Mesendoderm (in vitro differentiated cells): Measurements from ENCODE around the gene TAAR5. TPM values are rescaled to one million over a fixed set of nuclear protein-coding genes. Genes with fewer than 3 reads are reported as not detected.
"Not testable (repeated sequence)": the region's sequence is repeated elsewhere in the genome, so short reads cannot be mapped to it uniquely, and the experiment has no call there.

Experiments used
- DNase-seq: peaks from one replicate; pipeline ENCODE4 v3.0.0; 2013
- H2AK5ac ChIP-seq: 2 replicates; pipeline ENCODE4 v1.6.1; 2013; ENCODE audit warnings: low read length, inconsistent platforms
- H2BK120ac ChIP-seq: 2 replicates; pipeline ENCODE4 v1.6.1; 2013; ENCODE audit warnings: low read depth, mild to moderate bottlenecking, low read length, moderate library complexity, mixed read lengths
- H2BK15ac ChIP-seq: replicated peaks from 2 replicates; pipeline ENCODE4 v1.6.1; 2013; ENCODE audit warnings: low read depth, mild to moderate bottlenecking, moderate library complexity
- H2BK5ac ChIP-seq: 2 replicates; pipeline ENCODE4 v1.6.1; 2013; ENCODE audit warnings: low read length, inconsistent platforms
- H3K18ac ChIP-seq: 2 replicates; pipeline ENCODE4 v1.6.1; 2013; ENCODE audit warnings: mild to moderate bottlenecking, low read length, mixed read lengths
- H3K23ac ChIP-seq: one replicate; pipeline ENCODE4 v1.6.1; 2013; ENCODE audit warnings: low read length
- H3K27ac ChIP-seq: 2 replicates; pipeline ENCODE4 v1.5.1; 2013; ENCODE audit warnings: low read depth, mild to moderate bottlenecking, inconsistent platforms, low read length, moderate library complexity
- H3K27me3 ChIP-seq: 2 replicates; pipeline ENCODE4 v1.6.1; 2013; ENCODE audit warnings: low read length, control low read depth, mild to moderate bottlenecking, inconsistent platforms; ENCODE audit not compliant: insufficient read depth, poor library complexity
- H3K36me3 ChIP-seq: 2 replicates; pipeline ENCODE4 v1.6.1; 2013; ENCODE audit warnings: low read length, inconsistent platforms; ENCODE audit not compliant: control insufficient read depth, insufficient read depth
- H3K4ac ChIP-seq: one replicate; pipeline ENCODE4 v1.6.1; 2013; ENCODE audit warnings: low read depth, mild to moderate bottlenecking, low read length, moderate library complexity
- H3K4me1 ChIP-seq: 2 replicates; pipeline ENCODE4 v1.6.1; 2013; ENCODE audit warnings: low read depth, low read length, inconsistent platforms; ENCODE audit not compliant: control insufficient read depth
- H3K4me2 ChIP-seq: 2 replicates; pipeline ENCODE4 v1.6.1; 2013; ENCODE audit warnings: low read length
- H3K4me3 ChIP-seq: 2 replicates; pipeline ENCODE4 v1.5.1; 2013; ENCODE audit warnings: mild to moderate bottlenecking, low read length
- H3K56ac ChIP-seq: one replicate; pipeline ENCODE4 v1.6.1; 2013; ENCODE audit warnings: low read length
- H3K79me1 ChIP-seq: 2 replicates; pipeline ENCODE4 v1.6.1; 2013; ENCODE audit warnings: low read length, inconsistent platforms
- H3K79me2 ChIP-seq: 2 replicates; pipeline ENCODE4 v1.6.1; 2013; ENCODE audit warnings: mild to moderate bottlenecking, low read length; ENCODE audit not compliant: control insufficient read depth, insufficient read depth
- H3K9ac ChIP-seq: 2 replicates; pipeline ENCODE4 v1.6.1; 2013; ENCODE audit warnings: low read length, inconsistent platforms
- H4K5ac ChIP-seq: one replicate; pipeline ENCODE4 v1.6.1; 2013; ENCODE audit warnings: low read length
- H4K8ac ChIP-seq: one replicate; pipeline ENCODE4 v1.6.1; 2013; ENCODE audit warnings: low read depth, mild to moderate bottlenecking, control low read depth, low read length, moderate library complexity
- WGBS: extraction: QIAGEN DNeasy Blood & Tissue Kit; methylation state at CpG from one replicate; pipeline ENCODE4 v1.1.7; 2013; ENCODE audit warnings: low lambda C conversion rate, missing lambda C conversion rate; ENCODE audit not compliant: insufficient coverage; ENCODE audit errors: extremely low coverage; 5-methylcytosine and 5-hydroxymethylcytosine counted together
- polyA plus RNA-seq, 2 experiments: library from polyadenylated mRNA; stranded (reverse); fragments of 200-250 nt; gene quantifications; one replicate each; pipeline ENCODE4 v1.2.3, GENCODE V29; 2013

The TAAR5 gene, protein sequence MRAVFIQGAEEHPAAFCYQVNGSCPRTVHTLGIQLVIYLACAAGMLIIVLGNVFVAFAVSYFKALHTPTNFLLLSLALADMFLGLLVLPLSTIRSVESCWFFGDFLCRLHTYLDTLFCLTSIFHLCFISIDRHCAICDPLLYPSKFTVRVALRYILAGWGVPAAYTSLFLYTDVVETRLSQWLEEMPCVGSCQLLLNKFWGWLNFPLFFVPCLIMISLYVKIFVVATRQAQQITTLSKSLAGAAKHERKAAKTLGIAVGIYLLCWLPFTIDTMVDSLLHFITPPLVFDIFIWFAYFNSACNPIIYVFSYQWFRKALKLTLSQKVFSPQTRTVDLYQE
- not detected for polyA plus RNA-seq (2013, experiment 1 of 2)
- polyA plus RNA-seq (2013, experiment 2 of 2), result not detected

DNA sequence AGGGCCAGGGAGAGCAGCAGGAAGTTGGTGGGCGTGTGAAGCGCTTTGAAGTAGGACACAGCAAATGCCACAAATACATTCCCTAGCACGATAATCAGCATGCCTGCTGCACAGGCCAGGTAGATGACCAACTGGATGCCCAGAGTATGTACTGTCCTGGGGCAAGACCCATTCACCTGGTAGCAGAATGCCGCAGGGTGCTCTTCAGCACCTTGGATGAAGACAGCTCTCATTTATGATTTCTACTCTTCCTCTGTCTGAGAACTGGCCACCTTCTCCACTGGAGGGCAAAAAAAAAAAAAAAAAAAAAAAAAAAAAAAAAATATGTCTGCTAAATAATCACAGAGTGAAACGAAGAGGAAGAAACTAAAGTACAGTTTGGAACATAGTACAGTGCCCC is at the start of gene TAAR5:
TSS of gene TAAR5 (minus strand) at position 288 of the 400 bp plus-strand sequence. CDS start at position 233, 55 bp downstream.
- no peak within 1 kb of the TSS for H3K56ac ChIP-seq

DNA sequence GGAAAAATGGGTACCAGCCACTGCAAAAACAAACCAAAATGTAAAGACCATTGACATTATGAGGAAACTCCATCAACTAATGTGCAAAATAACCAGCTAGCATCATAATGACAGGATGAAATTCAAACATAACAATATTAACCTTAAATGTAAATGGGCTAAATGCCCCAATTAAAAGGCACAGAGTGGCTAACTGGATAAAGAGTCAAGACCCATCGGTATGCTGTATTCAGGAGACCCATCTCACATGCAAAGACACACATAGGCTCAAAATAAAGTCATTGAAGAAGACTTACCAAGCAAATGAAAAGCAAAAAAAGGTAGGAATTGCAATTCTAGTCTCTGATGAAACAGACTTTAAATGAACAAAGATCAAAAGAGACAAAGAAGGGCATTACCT is 47.6 kb upstream of the TAAR5 start:
- no CpG with 5 or more reads among the region's 1 CpG for WGBS

More for the DNA sequence above, at the start of gene TAAR5:
- H2BK15ac ChIP-seq, result no peak within 1 kb of the TSS
- no peak within 1 kb of the TSS for H3K4me2 ChIP-seq
- DNase-seq, result no peak
- H3K4ac ChIP-seq, result no peak within 1 kb of the TSS
- H2BK5ac ChIP-seq, result no peak within 1 kb of the TSS
- H4K5ac ChIP-seq, result no peak within 1 kb of the TSS
- H3K4me1 ChIP-seq, result no peaks in the 10 kb centered on the region
- no peak within 1 kb of the TSS for H3K18ac ChIP-seq
- H4K8ac ChIP-seq, result no peak within 1 kb of the TSS
- no peak within 1 kb of the TSS for H3K23ac ChIP-seq
- H3K4me3 ChIP-seq, result no peak within 1 kb of the TSS
- H2AK5ac ChIP-seq, result no peak within 1 kb of the TSS
- H3K79me2 ChIP-seq, result no peaks in the 10 kb centered on the region
- no peak within 1 kb of the TSS for H3K27ac ChIP-seq
- no peaks in the 10 kb centered on the region for H3K27me3 ChIP-seq
- H3K36me3 ChIP-seq, result no peaks in the 10 kb centered on the region
- H3K79me1 ChIP-seq, result no peaks in the 10 kb centered on the region
- H2BK120ac ChIP-seq, result no peak within 1 kb of the TSS
- WGBS, result no CpG with 5 or more reads among the region's 5 CpGs
- no peak within 1 kb of the TSS for H3K9ac ChIP-seq

GRCh38 chr6:132635906-132636305 is 46.4 kb upstream of the TAAR5 start:
- not testable (repeated sequence) for H3K27ac ChIP-seq, H3K27me3 ChIP-seq, DNase-seq, H3K4me2 ChIP-seq, H4K5ac ChIP-seq, H3K79me1 ChIP-seq, H3K18ac ChIP-seq, H2AK5ac ChIP-seq, H2BK5ac ChIP-seq, H3K4me3 ChIP-seq, H3K56ac ChIP-seq, H3K23ac ChIP-seq, H2BK120ac ChIP-seq, H3K79me2 ChIP-seq, H3K4me1 ChIP-seq, H3K36me3 ChIP-seq, H2BK15ac ChIP-seq, H4K8ac ChIP-seq, H3K9ac ChIP-seq, H3K4ac ChIP-seq
- no CpG with 5 or more reads among the region's 3 CpGs for WGBS

More for the DNA sequence above, 47.6 kb upstream of the TAAR5 start:
- not testable (repeated sequence) for H2BK120ac ChIP-seq, H2BK15ac ChIP-seq, H3K4ac ChIP-seq, H3K4me3 ChIP-seq, H2AK5ac ChIP-seq, H3K9ac ChIP-seq, H3K4me2 ChIP-seq, H3K23ac ChIP-seq, H3K18ac ChIP-seq, H3K4me1 ChIP-seq, H3K79me2 ChIP-seq, H3K27ac ChIP-seq, H2BK5ac ChIP-seq, H4K8ac ChIP-seq, H3K27me3 ChIP-seq, H3K79me1 ChIP-seq, H3K56ac ChIP-seq, H3K36me3 ChIP-seq, H4K5ac ChIP-seq, DNase-seq

DNA sequence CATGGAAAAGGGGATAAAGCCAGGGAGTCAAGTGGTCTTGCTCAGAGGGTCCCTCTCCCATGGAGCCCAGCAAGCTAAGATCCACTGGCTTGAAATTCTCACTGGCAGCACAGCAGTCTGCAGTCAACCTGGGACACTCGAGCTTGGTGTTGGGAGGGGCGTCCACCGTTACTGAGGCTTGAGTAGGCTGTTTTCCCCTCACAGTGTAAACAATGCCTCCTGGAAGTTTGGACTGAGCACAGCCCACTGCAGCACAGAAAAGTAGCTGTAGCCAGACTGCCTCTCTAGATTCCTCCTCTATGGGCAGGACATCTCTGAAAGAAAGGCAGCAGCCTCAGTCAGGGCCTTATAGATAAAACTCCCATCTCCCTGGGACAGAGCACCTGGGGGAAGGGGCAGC is 45.7 kb upstream of the TAAR5 start:
- H3K4me1 ChIP-seq, H3K23ac ChIP-seq, H4K8ac ChIP-seq, H4K5ac ChIP-seq, H3K79me2 ChIP-seq, H3K79me1 ChIP-seq, H3K4me2 ChIP-seq, H3K27me3 ChIP-seq, H3K56ac ChIP-seq, DNase-seq, H2BK15ac ChIP-seq, H3K4me3 ChIP-seq, H3K9ac ChIP-seq, H3K18ac ChIP-seq, H2BK5ac ChIP-seq, H3K36me3 ChIP-seq, H3K27ac ChIP-seq, H3K4ac ChIP-seq, H2AK5ac ChIP-seq, H2BK120ac ChIP-seq: not testable (repeated sequence)
- no CpG with 5 or more reads among the region's 3 CpGs for WGBS

GRCh38 chr6:132634796-132635195 is 45.3 kb upstream of the TAAR5 start:
- Histone ChIP-seq H3K4me3 (no peak overlapping the region), H3K23ac (no peak overlapping the region), H2BK15ac (no peak overlapping the region), H3K18ac (no peak overlapping the region), H3K56ac (no peak overlapping the region), H2AK5ac (no peak overlapping the region), H4K8ac (no peak overlapping the region), H3K4ac (no peak overlapping the region), H3K4me1 (no peaks in the 10 kb centered on the region), H3K79me1 (no peaks in the 10 kb centered on the region), H3K27ac (no peak overlapping the region), H2BK5ac (no peak overlapping the region), H4K5ac (no peak overlapping the region), H2BK120ac (no peak overlapping the region), H3K27me3 (no peaks in the 10 kb centered on the region), H3K36me3 (no peaks in the 10 kb centered on the region), H3K9ac (no peak overlapping the region), H3K79me2 (no peaks in the 10 kb centered on the region), H3K4me2 (no peak overlapping the region)
- no CpG with 5 or more reads among the region's 4 CpGs for WGBS
- no peak for DNase-seq

DNA sequence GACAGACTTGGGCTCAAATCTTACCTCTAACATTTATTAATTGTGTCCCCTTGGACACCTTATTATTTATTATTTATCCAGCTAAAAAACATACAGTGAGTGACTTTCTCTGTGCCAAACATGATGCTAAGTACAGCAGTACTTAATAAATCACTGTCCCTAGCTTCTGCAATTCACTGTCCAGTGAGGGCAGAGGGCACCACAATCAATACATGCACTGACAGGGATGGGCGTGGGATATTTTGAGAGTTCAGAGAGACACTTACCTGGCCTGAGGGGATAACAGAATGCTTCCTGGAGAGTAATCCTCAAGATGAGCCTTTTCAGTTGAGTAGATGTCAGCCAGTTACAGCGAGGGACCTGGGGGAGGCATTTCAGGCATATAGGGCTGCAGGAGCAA is 43.8 kb upstream of the TAAR5 start:
- Histone ChIP-seq H3K79me2 (no peaks in the 10 kb centered on the region), H3K36me3 (no peaks in the 10 kb centered on the region), H3K23ac (no peak overlapping the region), H2AK5ac (no peak overlapping the region), H4K5ac (no peak overlapping the region), H3K4me2 (no peak overlapping the region), H3K79me1 (no peaks in the 10 kb centered on the region), H2BK5ac (no peak overlapping the region), H3K4me3 (no peak overlapping the region), H3K27me3 (no peaks in the 10 kb centered on the region), H4K8ac (no peak overlapping the region), H3K4ac (no peak overlapping the region), H3K4me1 (no peaks in the 10 kb centered on the region), H3K9ac (no peak overlapping the region), H2BK120ac (no peak overlapping the region), H3K56ac (no peak overlapping the region), H3K27ac (no peak overlapping the region), H2BK15ac (no peak overlapping the region), H3K18ac (no peak overlapping the region)
- WGBS, result no CpG with 5 or more reads among the region's 2 CpGs
- DNase-seq, result no peak
